PC-9 (cell line): ENCODE measurements around the gene RREB1.

Experiments
- EZH2 ChIP-seq: fragments of 200-600 bp; sonication (generic); IDR thresholded peaks from 2 replicates; pipeline ENCODE4 v1.8.0; 2017; ENCODE audit warnings: antibody characterized with exemption, low read depth
- TF ChIP-seq, protein P1 (sequence below): fragments of 200-600 bp; sonication (generic); conservative IDR thresholded peaks from 2 replicates; pipeline ENCODE4 v1.6.1; 2017; ENCODE audit warnings: mixed run types, antibody characterized with exemption, mild to moderate bottlenecking, moderate library complexity

DNA sequence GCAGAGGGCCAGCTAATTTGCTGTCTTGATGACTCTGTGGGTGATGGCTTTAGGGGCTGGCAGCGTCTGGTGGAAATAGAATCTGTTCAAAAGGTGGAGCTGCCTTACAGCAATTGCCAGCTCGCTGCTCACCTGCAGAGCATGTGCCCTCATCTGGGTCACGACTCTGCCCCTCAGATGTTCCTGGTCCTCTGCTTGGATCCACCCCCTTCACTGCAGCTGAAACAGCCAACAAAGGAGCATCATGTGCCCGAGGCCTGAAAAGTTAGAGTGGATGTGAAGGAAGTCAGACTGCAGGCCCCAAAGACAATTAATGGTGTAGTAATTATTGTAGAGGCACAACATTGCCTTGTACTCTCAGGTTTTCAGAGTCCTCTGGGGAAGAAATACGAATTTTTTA, 19.9 kb downstream of the RREB1 start:
- TF ChIP-seq EZH2: no peak
- TF ChIP-seq, protein P1, sequence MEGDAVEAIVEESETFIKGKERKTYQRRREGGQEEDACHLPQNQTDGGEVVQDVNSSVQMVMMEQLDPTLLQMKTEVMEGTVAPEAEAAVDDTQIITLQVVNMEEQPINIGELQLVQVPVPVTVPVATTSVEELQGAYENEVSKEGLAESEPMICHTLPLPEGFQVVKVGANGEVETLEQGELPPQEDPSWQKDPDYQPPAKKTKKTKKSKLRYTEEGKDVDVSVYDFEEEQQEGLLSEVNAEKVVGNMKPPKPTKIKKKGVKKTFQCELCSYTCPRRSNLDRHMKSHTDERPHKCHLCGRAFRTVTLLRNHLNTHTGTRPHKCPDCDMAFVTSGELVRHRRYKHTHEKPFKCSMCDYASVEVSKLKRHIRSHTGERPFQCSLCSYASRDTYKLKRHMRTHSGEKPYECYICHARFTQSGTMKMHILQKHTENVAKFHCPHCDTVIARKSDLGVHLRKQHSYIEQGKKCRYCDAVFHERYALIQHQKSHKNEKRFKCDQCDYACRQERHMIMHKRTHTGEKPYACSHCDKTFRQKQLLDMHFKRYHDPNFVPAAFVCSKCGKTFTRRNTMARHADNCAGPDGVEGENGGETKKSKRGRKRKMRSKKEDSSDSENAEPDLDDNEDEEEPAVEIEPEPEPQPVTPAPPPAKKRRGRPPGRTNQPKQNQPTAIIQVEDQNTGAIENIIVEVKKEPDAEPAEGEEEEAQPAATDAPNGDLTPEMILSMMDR: no peak
